ENCODE results near the gene PRKD1.

Gene PRKD1

DNA sequence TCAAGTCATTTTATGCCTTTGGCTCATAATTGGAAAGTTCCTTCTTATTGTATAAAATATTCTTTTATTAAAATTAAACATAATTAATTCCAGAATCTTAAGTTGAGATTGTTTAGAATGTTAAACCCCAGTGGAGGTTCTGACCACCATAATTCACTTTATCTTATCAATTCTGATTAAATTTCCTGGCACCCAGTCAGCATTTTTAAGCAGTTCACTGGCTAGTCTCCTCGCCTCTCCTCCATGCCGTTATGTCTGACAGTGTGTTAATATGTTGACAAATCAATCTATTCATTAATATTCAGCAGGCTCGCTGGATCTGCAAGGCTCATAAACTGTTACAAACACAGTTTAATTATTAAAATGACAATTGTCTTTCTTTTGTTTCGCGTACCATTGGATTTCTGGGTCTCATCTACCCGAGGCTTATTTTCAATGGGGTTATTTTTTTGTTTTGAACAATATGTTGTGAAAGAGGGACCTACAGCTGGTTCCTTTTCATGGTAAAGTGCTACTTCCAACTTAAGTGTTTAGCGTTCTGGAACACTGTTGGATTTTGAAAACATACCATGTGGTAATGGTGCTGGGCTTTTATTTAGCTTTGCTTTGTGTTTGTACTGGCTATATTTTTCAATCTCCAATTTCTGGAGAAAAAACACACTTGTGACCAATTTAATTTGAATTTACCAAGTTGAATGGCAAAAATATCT lies 339.7 kb downstream of the PRKD1 start:
- TF ChIP-seq TARDBP (IDR thresholded peaks at IDR 0.05) = no peak
- no peak for TF ChIP-seq LEF1 (IDR thresholded peaks at IDR 0.05; ENCODE audit: borderline replicate concordance)
- TF ChIP-seq BHLHE40 (IDR thresholded peaks at IDR 0.05; ENCODE audit: borderline replicate concordance) = no peak
- TF ChIP-seq L3MBTL2 (conservative IDR thresholded peaks at IDR 0.05) = no peak
- no peak for TF ChIP-seq FOXK2 (IDR thresholded peaks at IDR 0.05)
- ChIA-PET POLR2A (no interaction called here), CTCF (no interaction called here)

GRCh38 chr14:29587046-29587445 lies 340.6 kb downstream of the PRKD1 start:
- CTCF ChIA-PET = no interaction called here
- TF ChIP-seq FOXA1 (IDR thresholded peaks at IDR 0.05) (no peak), FOXK2 (IDR thresholded peaks at IDR 0.05) (no peak), ELF4 (IDR thresholded peaks at IDR 0.05) (no peak), BHLHE40 (IDR thresholded peaks at IDR 0.05; ENCODE audit: borderline replicate concordance) (no peak), ARNT (IDR thresholded peaks at IDR 0.05) (no peak), ZNF384 (IDR thresholded peaks at IDR 0.05) (no peak), SUZ12 (IDR thresholded peaks at IDR 0.05) (no peak), HDGF (IDR thresholded peaks at IDR 0.05; ENCODE audit: borderline replicate concordance) (no peak), SP1 (IDR thresholded peaks at IDR 0.05) (no peak)
- TF ChIP-seq, protein P1, sequence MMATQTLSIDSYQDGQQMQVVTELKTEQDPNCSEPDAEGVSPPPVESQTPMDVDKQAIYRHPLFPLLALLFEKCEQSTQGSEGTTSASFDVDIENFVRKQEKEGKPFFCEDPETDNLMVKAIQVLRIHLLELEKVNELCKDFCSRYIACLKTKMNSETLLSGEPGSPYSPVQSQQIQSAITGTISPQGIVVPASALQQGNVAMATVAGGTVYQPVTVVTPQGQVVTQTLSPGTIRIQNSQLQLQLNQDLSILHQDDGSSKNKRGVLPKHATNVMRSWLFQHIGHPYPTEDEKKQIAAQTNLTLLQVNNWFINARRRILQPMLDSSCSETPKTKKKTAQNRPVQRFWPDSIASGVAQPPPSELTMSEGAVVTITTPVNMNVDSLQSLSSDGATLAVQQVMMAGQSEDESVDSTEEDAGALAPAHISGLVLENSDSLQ (IDR thresholded peaks at IDR 0.05) = no peak
- DNase-seq (ENCODE audit: extremely low spot score) = no peak
- POLR2A ChIA-PET = no interaction called here

More for the DNA sequence above, 339.7 kb downstream of the PRKD1 start:
- no peak for DNase-seq (ENCODE audit: extremely low spot score)

DNA sequence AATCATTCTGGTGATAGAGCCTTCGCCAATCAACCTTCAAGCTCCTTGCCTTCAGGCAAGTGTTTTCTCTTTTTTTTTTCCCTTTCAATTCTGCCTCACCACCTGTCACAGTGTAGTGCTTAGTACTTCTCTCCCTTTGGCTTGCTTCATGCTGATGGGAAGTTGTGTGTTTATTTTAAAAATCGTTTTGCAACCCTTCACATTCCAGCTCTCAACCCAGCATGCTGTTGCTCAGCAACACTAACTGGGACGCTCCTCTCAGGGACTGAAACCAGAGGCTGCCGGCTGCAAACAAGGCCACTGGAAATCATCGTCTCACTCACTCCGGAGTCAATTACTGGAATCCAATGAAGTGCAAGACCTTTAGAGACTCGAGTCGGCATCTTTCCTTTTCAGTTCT lies 342.7 kb downstream of the PRKD1 start:
- ChIA-PET POLR2A (no interaction called here), CTCF (no interaction called here)
- TF ChIP-seq SP1 (IDR thresholded peaks at IDR 0.05) = no peak
- no peak for TF ChIP-seq ELF4 (IDR thresholded peaks at IDR 0.05)
- TF ChIP-seq NFRKB (IDR thresholded peaks at IDR 0.05) = no peak
- no peak for TF ChIP-seq CTBP1 (IDR thresholded peaks at IDR 0.05; ENCODE audit: borderline replicate concordance)
- no peak for TF ChIP-seq FOXK2 (IDR thresholded peaks at IDR 0.05)
- TF ChIP-seq ARNT (IDR thresholded peaks at IDR 0.05) = no peak
- no peak for TF ChIP-seq FOXM1 (IDR thresholded peaks at IDR 0.05; ENCODE audit: borderline replicate concordance)
- TF ChIP-seq, protein P1 (IDR thresholded peaks at IDR 0.05) = no peak
- DNase-seq (ENCODE audit: extremely low spot score) = peak; percentile 13

- ChIA-PET CTCF (no interaction called here), POLR2A (no interaction called here)
- no peak for DNase-seq (ENCODE audit: extremely low spot score)
- TF ChIP-seq BHLHE40 (IDR thresholded peaks at IDR 0.05; ENCODE audit: borderline replicate concordance) (no peak), L3MBTL2 (conservative IDR thresholded peaks at IDR 0.05) (no peak), SP1 (IDR thresholded peaks at IDR 0.05) (no peak), TARDBP (IDR thresholded peaks at IDR 0.05) (no peak), FOXA1 (IDR thresholded peaks at IDR 0.05) (no peak), FOXK2 (IDR thresholded peaks at IDR 0.05) (no peak), SUZ12 (IDR thresholded peaks at IDR 0.05) (no peak)
- TF ChIP-seq, protein P1 (IDR thresholded peaks at IDR 0.05) = no peak
Measured at GRCh38 chr14:29580763-29581162, 346.9 kb downstream of the PRKD1 start.

GRCh38 chr14:29579838-29580237 lies 347.8 kb downstream of the PRKD1 start:
- CTCF ChIA-PET = no interaction called here
- no peak for DNase-seq (ENCODE audit: extremely low spot score)
- POLR2A ChIA-PET = no interaction called here
- TF ChIP-seq FOXA1 (IDR thresholded peaks at IDR 0.05) = no peak
- no peak for TF ChIP-seq ELF4 (IDR thresholded peaks at IDR 0.05)

DNA sequence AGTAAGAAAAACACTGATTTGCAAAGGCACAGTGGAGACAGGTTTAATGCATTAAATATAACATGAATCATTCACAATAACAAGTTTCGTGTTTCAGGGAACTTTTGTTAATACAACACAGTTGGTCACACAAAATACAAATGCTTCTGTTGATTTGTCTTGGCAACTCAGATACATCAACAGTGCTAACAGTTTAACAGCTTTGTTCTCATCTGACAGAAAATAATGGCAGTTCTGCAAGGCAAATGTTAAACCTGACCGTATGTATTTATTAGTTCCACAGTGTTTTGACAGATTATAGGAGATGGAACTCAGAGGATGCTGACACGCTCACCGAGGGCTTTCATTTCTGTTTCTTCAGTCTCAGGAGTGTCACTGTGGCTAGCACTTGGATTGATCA lies 350.7 kb downstream of the PRKD1 start:
- POLR2A ChIA-PET = no interaction called here
- no peak for DNase-seq (ENCODE audit: extremely low spot score)
- TF ChIP-seq FOXK2 (IDR thresholded peaks at IDR 0.05) (no peak), LEF1 (IDR thresholded peaks at IDR 0.05; ENCODE audit: borderline replicate concordance) (no peak), FOXA1 (IDR thresholded peaks at IDR 0.05) (no peak), BHLHE40 (IDR thresholded peaks at IDR 0.05; ENCODE audit: borderline replicate concordance) (no peak), CTBP1 (IDR thresholded peaks at IDR 0.05; ENCODE audit: borderline replicate concordance) (no peak), HDGF (IDR thresholded peaks at IDR 0.05; ENCODE audit: borderline replicate concordance) (no peak), SP1 (IDR thresholded peaks at IDR 0.05) (no peak), L3MBTL2 (conservative IDR thresholded peaks at IDR 0.05) (no peak), NFRKB (IDR thresholded peaks at IDR 0.05) (no peak), ELF4 (IDR thresholded peaks at IDR 0.05) (no peak), SUZ12 (IDR thresholded peaks at IDR 0.05) (no peak)
- TF ChIP-seq, protein P1 (IDR thresholded peaks at IDR 0.05) = no peak
- CTCF ChIA-PET = interaction anchor here (0.6 kb wide), 1 partner anchor 56 kb away, joined by 3 read pairs; no protein-coding TSS in a partner anchor

Data from HEK293T (cell line).